Eye (tissue), 1 donor: ENCODE measurements around the gene C14orf93.
"Not testable (repeated sequence)": the region's sequence is repeated elsewhere in the genome, so short reads cannot be mapped to it uniquely, and the experiment has no call there.

Experiments
- DNase-seq: peaks from one replicate; pipeline ENCODE4 v3.0.0-alpha.2; 2015

The C14orf93 gene

GRCh38 chr14:23020143-23021128 lies 10.5 kb upstream of the C14orf93 start:
- no peak for DNase-seq

DNA sequence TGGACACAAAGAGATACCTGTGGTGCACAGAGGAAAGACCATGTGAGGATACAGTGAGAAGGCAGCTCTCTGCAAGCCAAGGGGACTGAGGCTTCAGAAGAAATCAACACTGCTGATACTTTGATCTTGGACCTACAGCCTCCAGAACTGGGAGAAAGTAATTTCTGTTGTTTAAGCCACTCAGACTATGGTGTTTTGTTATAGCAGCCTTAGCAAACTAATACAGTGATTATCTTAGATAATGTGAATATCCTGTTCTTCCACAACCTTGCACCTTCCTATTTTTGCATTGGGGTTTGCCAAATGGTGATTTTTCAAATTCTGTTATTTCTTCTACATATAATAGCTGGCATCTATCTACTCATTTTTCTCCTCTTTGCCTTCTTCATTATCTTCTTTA lies 8.2 kb upstream of the C14orf93 start:
- DNase-seq, result no peak

GRCh38 chr14:23017091-23017490 lies 7.1 kb upstream of the C14orf93 start:
- DNase-seq, result no peak

- no peak for DNase-seq
Measured at GRCh38 chr14:23015618-23016017, 5.7 kb upstream of the C14orf93 start.

- DNase-seq, result not testable (repeated sequence)
Measured at GRCh38 chr14:23013749-23014054, 3.8 kb upstream of the C14orf93 start.

DNA sequence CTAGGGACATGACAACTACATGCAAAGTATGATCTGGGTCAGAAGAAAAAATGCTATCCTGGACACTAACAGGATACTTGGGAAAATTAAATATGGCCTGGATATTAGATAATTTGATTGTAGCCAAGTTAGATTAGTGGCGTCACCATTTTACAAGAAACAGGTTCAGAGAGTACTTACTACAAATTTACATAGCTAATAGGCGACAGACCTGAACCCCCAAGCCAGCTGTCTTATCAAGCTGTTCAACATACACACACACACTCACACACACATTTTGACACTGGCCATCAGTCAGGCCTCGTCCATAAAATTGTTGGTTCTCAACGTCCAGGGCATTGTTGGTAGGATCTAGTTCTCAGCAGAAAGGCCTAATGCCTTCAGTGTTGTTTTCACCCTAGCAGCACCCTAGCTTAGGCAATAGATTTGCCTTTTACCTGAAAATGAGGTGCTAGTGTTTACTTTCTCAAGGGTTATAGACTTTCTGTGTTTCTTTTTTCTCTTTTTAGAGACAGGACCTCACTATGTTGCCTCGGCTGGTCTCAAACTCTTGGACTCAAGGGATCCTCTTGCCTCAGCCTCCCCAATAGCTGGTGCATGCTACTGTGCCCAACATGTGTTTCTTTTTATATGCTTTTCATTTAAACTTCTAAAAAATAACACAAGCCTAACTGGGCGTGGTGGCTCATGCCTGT lies 3.3 kb upstream of the C14orf93 start:
- DNase-seq, result no peak

GRCh38 chr14:23009483-23009938 lies 432 bp downstream of the C14orf93 start:
- DNase-seq, result no peak

DNA sequence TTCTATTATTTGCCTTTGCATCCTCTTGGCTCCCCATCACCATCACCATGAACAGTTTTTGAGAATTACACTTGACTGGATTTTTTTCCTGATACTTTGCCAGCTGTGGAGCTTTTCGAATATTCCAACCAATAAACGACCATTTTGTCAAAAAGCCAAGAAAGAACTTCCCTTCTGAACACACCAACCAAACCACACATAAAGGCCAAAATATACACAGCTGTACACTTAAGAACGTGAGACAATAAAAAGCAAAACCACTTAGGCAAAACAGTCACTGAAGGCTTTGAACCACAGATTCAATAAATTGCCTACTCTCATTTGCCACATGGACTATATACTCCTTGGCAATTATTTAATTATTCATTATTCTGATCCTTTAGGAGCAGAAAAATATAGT lies 1.1 kb downstream of the C14orf93 start:
- peak; percentile 18 for DNase-seq

DNA sequence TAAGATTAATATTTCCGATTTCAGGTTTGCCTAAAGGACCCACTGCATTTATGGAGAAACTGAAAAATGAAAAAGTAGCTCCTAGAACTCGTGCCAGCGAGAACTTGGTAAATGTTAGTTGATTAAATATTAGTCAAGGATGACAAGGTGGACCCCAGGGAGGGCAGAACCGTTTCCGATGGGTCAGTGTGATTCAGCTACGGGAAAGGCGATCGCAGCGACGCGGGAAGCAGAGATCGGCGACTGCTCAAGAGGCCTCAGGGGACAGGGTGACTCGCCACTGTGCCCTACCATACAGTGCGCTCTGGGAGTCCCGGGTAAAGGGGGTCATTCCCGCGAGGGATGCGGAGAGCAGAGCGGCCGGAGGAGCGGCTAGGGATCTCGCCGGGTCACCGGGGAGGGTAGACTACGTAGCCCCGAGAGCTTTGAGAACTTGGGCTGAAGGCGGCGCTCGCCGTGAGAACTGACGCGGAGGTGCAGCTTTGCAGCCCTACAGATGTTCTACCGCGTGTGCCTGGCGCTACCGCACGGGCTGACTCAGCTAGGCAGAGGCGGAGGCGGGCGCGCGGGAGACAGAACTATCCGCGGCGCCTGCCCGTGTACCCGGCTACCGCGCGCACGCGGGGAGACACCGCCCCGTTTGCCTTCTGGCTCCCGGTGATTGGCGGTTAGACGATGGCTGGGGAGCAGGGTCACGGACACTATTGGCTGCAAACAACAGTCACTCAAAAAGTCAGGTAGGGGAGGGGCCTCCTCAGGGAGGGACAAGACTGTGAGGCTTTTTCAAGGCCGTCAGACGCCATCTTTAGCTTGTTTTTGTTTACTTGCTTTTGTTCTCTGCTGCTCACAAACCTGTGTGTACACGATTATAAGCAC lies 3.2 kb downstream of the C14orf93 start:
- peak; percentile 99 for DNase-seq

GRCh38 chr14:23006188-23006534 lies 3.8 kb downstream of the C14orf93 start:
- DNase-seq, result no peak

DNA sequence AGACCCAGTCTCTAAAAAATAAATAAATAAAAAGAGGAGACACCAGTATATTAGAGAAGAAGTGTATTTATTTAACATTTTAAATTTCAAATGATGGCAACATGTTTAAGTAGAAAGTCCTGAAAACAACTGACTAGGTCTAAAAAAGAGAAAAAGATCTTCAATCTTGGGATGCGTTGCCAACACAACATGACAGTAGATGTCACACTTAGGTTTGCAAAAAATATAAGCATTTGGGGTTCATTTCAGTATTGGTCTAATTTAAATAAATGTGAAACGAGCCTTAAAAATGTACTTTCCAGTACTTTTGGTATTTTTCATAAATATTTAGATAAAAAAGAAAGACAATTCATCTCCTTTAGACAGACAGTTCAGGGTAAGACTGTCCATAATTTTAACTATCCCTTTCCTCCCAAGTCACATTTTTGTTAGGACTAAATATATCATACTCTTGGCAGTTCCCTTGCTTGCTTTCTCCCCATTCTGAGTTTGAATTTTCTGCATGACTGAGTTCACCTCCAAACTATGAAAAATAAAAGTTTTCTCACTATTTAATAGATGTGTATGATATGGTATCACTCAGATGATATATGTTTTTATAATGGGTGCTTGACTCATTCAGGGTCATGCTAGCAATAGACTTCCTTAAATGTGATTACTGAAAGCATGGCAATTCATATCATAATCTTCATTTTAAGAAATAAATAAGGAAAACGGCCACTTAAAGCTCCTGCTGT lies 4.3 kb downstream of the C14orf93 start:
- no peak for DNase-seq

- not testable (repeated sequence) for DNase-seq
Measured at GRCh38 chr14:23004274-23004673, 5.7 kb downstream of the C14orf93 start.

DNA sequence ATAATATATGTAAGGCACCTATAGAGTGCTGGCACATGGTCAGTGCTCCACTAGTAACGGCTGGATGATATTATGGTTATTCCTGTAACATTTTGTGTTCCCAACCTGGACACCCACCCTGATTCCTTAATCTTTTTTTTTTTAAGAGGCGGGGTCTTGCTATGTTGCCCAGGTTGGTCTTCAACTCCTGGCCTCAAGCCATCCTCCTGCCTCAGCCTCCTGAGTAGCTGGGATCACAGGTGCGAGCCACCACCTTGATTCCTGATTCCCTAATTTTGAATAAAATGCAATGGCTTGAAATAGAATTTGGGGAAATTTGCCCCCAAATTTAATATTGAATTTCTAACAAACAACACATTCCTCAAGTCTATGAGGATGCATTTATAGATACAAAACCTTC lies 7.4 kb downstream of the C14orf93 start:
- no peak for DNase-seq

- DNase-seq, result no peak
Measured at GRCh38 chr14:23000860-23001259, 9.1 kb downstream of the C14orf93 start.

GRCh38 chr14:22998329-22999012 lies 11.5 kb downstream of the C14orf93 start:
- DNase-seq, result no peak

- peak; percentile 51 for DNase-seq
Measured at GRCh38 chr14:22997676-22998323, 12.1 kb downstream of the C14orf93 start.

GRCh38 chr14:22996768-22997654 lies 12.9 kb downstream of the C14orf93 start:
- DNase-seq, result no peak

GRCh38 chr14:22995889-22996625 lies 13.9 kb downstream of the C14orf93 start:
- no peak for DNase-seq

GRCh38 chr14:22994762-22995275 lies 15.1 kb downstream of the C14orf93 start:
- peak; percentile 74 for DNase-seq
